H1 (cell line): ENCODE measurements around the gene H2AZ2. TPM values are rescaled to one million over a fixed set of nuclear protein-coding genes. Genes with fewer than 3 reads are reported as not detected.

Source experiments
- CHD2 ChIP-seq: IDR thresholded peaks from 2 replicates; pipeline ENCODE4 v1.6.1; 2012; ENCODE audit warnings: low read length, improper control_type of control experiment
- E2F6 ChIP-seq: IDR thresholded peaks from 2 replicates; pipeline ENCODE4 v1.6.1; 2012; ENCODE audit warnings: inconsistent platforms
- KDM4A ChIP-seq: IDR thresholded peaks from one replicate; pipeline ENCODE4 v1.7.1; 2012; ENCODE audit warnings: low read depth, mild to moderate bottlenecking, moderate library complexity, low read length, inconsistent platforms; ENCODE audit not compliant: severe bottlenecking
- polyA plus RNA-seq, 7 experiments: library from polyadenylated mRNA; depleted of rRNA in 3 of 7; stranded (reverse) in 5 of 7; unstranded in 2 of 7; fragments of >200 nt in 5 of 7; fragments of 200-250 nt in 2 of 7; gene quantifications; 1 replicate in 5 of 7; 2 replicates in 1 of 7; 4 replicates in 1 of 7; pipeline versions ENCODE4 v1.2.1 to v1.2.3, GENCODE V29; 2011 to 2013; ENCODE audit warnings: missing spikeins in 2 of 7, mixed read lengths in 2 of 7
- total RNA-seq: library from RNA; stranded (reverse); fragmentation: NEBNext Ultra II Directional; extraction: Animal tissue kit (Norgen Biotek cat#: 25700); gene quantifications from 2 replicates; pipeline ENCODE4 v1.2.1, GENCODE V29; 2021

H2AZ2 gene
- total and polyA plus RNA-seq, 2 of the 8 experiments (the other 6 are each of a cell fraction or from before 2014, with no cell fraction given): 168 to 187 TPM

- TF ChIP-seq E2F6 (no peak), KDM4A (no peak), CHD2 (no peak)
Observed at GRCh38 chr7:44782460-44782859, 65.4 kb downstream of the H2AZ2 start (continued).

Other genes with a start within 250 kb of the H2AZ2 start
- 89.1 and 91.6 TPM in 2 replicates for gene OGDH, start 241.5 kb downstream of the H2AZ2 start, total RNA-seq
- 71.6 and 108 TPM in 2 replicates for gene OGDH, start 241.5 kb downstream of the H2AZ2 start, polyA plus RNA-seq (2011; rRNA removed)
- 66.4 and 72.2 TPM in 2 replicates for gene ZMIZ2, start 99.2 kb downstream of the H2AZ2 start, total RNA-seq
- gene ZMIZ2, start 99.2 kb downstream of the H2AZ2 start, polyA plus RNA-seq (2011; rRNA removed): 24.4 and 41.4 TPM in 2 replicates
- gene PPIA, start 51.4 kb downstream of the H2AZ2 start, total RNA-seq: 2,865 and 2,888 TPM in 2 replicates
- gene PPIA, start 51.4 kb downstream of the H2AZ2 start, polyA plus RNA-seq (2011; rRNA removed): 3,630 and 5,394 TPM in 2 replicates
- gene PURB, start 37.4 kb upstream of the H2AZ2 start, total RNA-seq: 21.9 and 22.7 TPM in 2 replicates
- gene PURB, start 37.4 kb upstream of the H2AZ2 start, polyA plus RNA-seq (2011; rRNA removed): 3.0 and 3.3 TPM in 2 replicates
- 0.11 and 0.19 TPM in 2 replicates for gene MYO1G, start 130.9 kb upstream of the H2AZ2 start, total RNA-seq
- gene MYO1G, start 130.9 kb upstream of the H2AZ2 start, polyA plus RNA-seq (2011; rRNA removed): 0.08 and 0.11 TPM in 2 replicates
- 31.3 and 31.6 TPM in 2 replicates for gene CCM2, start 152.1 kb upstream of the H2AZ2 start, total RNA-seq
- gene CCM2, start 152.1 kb upstream of the H2AZ2 start, polyA plus RNA-seq (2011; rRNA removed): 41.2 and 54.8 TPM in 2 replicates
- 6.0 and 6.4 TPM in 2 replicates for gene NACAD, start 240.9 kb upstream of the H2AZ2 start, total RNA-seq
- 1.3 and 2.7 TPM in 2 replicates for gene NACAD, start 240.9 kb upstream of the H2AZ2 start, polyA plus RNA-seq (2011; rRNA removed)